ENCODE data around the gene ETHE1.
A peak's percentile ranks its signal among the peaks of the same experiment; 100 is the strongest.
"Not testable (repeated sequence)": the region's sequence is repeated elsewhere in the genome, so short reads cannot be mapped to it uniquely, and the experiment has no call there.

The ETHE1 gene

DNA sequence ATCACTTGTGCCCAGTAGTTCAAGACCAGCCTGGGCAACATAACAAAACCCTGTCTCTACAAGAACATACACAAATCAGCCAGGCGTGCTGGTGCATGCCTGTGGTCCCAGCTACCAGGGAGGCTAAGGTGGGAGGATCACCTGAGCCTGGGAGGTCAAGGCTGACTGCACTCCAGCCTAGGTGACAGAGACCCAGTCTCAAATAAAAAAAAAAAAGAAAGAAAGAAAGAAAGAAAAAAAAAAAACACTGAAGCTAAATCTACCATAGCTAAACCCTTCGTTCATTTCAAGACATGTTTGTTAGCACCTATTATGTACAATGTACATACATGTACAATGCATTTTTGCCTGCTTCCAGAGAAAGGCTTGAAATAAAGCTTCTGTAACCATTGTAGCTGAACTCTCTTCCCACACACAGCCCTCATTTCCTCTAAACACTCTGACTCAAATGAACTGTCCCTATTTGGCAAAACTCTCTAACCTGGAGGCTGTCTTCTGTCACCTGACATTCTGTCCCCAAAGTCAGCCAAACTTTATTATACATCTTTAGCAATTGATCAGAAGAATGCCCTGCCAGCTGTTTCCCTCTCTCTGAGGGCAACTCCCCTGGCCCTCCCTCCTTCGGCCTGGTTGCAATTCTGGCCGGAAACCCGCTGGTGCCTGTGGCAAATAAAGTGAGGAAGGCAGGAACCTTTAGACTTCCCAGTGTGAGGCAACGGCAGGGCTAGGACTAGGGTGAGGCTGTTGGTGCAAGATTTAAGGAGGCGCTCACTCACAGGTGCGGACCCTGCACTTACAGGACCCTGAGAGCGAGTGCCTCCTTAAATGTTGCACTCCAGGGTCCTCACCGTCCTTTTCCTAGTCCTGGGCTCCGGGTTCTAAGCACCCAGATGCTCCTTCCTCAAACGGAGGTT is 1.8 kb downstream of the ETHE1 start:
- TF ChIP-seq, protein P1, sequence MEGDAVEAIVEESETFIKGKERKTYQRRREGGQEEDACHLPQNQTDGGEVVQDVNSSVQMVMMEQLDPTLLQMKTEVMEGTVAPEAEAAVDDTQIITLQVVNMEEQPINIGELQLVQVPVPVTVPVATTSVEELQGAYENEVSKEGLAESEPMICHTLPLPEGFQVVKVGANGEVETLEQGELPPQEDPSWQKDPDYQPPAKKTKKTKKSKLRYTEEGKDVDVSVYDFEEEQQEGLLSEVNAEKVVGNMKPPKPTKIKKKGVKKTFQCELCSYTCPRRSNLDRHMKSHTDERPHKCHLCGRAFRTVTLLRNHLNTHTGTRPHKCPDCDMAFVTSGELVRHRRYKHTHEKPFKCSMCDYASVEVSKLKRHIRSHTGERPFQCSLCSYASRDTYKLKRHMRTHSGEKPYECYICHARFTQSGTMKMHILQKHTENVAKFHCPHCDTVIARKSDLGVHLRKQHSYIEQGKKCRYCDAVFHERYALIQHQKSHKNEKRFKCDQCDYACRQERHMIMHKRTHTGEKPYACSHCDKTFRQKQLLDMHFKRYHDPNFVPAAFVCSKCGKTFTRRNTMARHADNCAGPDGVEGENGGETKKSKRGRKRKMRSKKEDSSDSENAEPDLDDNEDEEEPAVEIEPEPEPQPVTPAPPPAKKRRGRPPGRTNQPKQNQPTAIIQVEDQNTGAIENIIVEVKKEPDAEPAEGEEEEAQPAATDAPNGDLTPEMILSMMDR (IDR thresholded peaks at IDR 0.05; ENCODE audit: borderline replicate concordance, control extremely low read depth, extremely low read depth, insufficient read depth, missing control alignments): no peak
- DNase-seq (ENCODE audit: low spot score): peak; percentile 71
- in situ Hi-C loops (cut with MboI; ENCODE audit: low sequenced_read_pairs, unreplicated experiment): loop anchor here (5.0 kb wide), 1 partner anchor 73 kb away; no protein-coding TSS in a partner anchor

GRCh38 chr19:43523696-43524095 is 3.3 kb downstream of the ETHE1 start:
- in situ Hi-C loops (cut with MboI; ENCODE audit: low sequenced_read_pairs, unreplicated experiment): loop anchor here (5.0 kb wide), 1 partner anchor 71 kb away; no protein-coding TSS in a partner anchor
- not testable (repeated sequence) for DNase-seq (ENCODE audit: low spot score)

GRCh38 chr19:43522929-43523328 is 4.1 kb downstream of the ETHE1 start:
- DNase-seq (ENCODE audit: low spot score): no peak
- TF ChIP-seq, protein P1 (IDR thresholded peaks at IDR 0.05; ENCODE audit: borderline replicate concordance, control extremely low read depth, extremely low read depth, insufficient read depth, missing control alignments): no peak
- in situ Hi-C loops (cut with MboI; ENCODE audit: low sequenced_read_pairs, unreplicated experiment): loop anchor here (5.0 kb wide), 1 partner anchor 71 kb away; no protein-coding TSS in a partner anchor

DNA sequence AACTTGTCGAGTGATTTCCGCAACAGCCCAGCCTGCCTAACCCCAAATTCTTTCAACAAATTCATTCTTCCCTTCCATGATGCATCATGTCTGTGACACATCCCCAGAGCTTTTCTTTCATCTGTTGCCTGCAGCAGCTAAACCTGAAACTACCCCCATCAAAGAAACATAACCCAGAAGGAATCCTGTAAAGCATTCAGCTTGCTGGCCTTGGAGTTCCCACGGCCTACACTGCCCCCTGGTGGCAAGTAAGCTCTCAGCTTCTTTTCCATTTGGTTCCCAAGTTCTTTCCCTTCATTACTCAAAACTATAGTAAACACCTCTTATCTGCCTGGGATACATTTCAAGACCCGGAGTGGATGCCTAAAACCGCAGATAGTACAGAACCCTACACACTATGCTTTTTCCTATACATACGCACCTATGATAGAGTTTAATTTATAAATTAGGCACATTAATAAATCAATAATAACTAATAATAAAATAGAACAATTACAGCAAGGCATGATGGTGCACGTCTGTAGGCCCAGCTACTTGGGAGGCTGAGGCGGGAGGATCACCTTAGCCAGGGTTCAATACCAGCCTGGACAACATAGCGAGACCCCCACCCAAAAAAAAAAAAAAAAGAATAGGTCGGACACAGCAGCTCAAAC is 7.4 kb downstream of the ETHE1 start:
- in situ Hi-C loops (cut with MboI; ENCODE audit: low sequenced_read_pairs, unreplicated experiment): loop anchor here (5.0 kb wide), 1 partner anchor 67 kb away; no protein-coding TSS in a partner anchor
- TF ChIP-seq, protein P1 (IDR thresholded peaks at IDR 0.05; ENCODE audit: borderline replicate concordance, control extremely low read depth, extremely low read depth, insufficient read depth, missing control alignments): peak; percentile 86
- DNase-seq (ENCODE audit: low spot score): peak; percentile 74

GRCh38 chr19:43518051-43518450 is 8.9 kb downstream of the ETHE1 start:
- in situ Hi-C loops (cut with MboI; ENCODE audit: low sequenced_read_pairs, unreplicated experiment): no loop called here
- no peak for DNase-seq (ENCODE audit: low spot score)

DNA sequence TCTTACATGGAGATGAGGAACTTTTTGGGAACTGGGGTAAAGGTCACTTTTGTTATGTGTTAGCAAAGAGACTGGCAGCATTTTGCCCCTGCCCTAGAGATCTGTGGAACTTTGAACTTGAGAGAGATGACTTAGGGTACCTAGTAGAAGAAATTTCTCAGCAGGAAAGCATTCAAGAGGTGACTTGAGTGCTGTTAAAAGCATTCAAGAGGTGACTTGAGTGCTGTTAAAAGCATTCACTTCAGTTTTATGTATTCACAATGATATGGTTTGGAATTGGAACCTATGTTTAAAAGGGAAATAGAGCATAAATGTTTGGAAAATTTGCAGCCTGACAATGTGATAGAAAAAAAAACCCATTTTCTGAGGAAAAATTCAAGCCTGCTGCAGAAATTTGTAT is 14.6 kb downstream of the ETHE1 start:
- DNase-seq (ENCODE audit: low spot score); in situ Hi-C loops (cut with MboI; ENCODE audit: low sequenced_read_pairs, unreplicated experiment): not testable (repeated sequence)

More at GRCh38 chr19:43518051-43518450, 8.9 kb downstream of the ETHE1 start:
- TF ChIP-seq, protein P1 (IDR thresholded peaks at IDR 0.05; ENCODE audit: borderline replicate concordance, control extremely low read depth, extremely low read depth, insufficient read depth, missing control alignments): no peak

GRCh38 chr19:43511324-43511723 is 15.7 kb downstream of the ETHE1 start:
- TF ChIP-seq, protein P1 (IDR thresholded peaks at IDR 0.05; ENCODE audit: borderline replicate concordance, control extremely low read depth, extremely low read depth, insufficient read depth, missing control alignments): no peak
- in situ Hi-C loops (cut with MboI; ENCODE audit: low sequenced_read_pairs, unreplicated experiment): no loop called here

More at GRCh38 chr19:43511324-43511723, 15.7 kb downstream of the ETHE1 start:
- DNase-seq (ENCODE audit: low spot score): no peak

Data from GM13976 (cell line).